ENCODE data around the gene TLCD4. TPM values are rescaled to one million over a fixed set of nuclear protein-coding genes. Genes with fewer than 3 reads are reported as not detected.
A peak's percentile ranks its signal among the peaks of the same experiment; 100 is the strongest.

Gene TLCD4
- total and polyA plus RNA-seq, 2 of the 13 experiments (the other 11 are each of a cell fraction or from before 2014, with no cell fraction given) = 4.7 to 14.5 TPM

DNA sequence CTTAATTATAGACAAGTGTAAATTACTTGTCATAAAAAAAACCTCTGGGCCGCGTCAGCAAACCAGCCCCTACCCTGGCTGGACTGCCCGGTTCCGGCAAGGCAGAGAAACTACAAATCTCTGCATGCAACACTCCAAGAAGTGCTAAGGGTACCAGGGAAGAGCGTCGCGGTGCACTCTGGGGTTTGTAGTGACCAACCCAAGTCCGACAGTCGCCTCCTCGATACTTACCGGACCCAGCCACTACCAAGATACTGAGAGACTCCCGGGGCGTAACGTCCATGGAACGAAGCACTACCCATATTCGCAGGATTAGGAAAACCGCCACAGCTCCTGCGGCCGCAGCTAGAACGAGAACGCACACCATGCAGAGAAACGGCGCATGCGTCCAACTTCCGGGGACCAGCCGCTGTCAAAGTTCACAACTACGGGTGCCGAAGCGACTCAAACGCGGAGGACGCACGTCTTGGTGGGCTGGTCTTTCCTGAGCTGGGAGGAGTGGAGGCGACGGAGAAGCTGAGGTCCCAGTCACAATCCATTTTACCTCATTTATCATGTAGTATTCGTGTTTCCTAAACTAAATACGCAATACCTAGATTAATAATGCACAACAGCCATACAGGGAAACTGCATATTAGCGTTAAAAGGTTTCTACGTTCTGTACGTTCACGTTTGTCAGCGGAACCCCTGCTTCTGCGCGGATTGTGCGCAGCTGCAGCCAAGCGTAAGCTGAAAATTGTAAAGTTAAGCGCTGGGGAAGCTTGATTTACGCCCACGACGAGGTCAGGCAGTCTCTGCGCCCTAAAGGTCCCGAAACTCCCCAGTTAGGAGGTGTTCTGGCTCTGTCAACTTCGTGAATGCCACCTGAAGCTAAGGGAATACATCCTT is 44.4 kb upstream of the TLCD4 start, which contains the start of gene ALG14 (continued):
- TF ChIP-seq ZNF142 (CRISPR knock-in tag; IDR thresholded peaks at IDR 0.05) (no peak), PHF5A (CRISPR knock-in tag; IDR thresholded peaks at IDR 0.05; ENCODE audit: low read depth, unreplicated experiment) (no peak), DPF2 (CRISPR knock-in tag; IDR thresholded peaks at IDR 0.05; ENCODE audit: borderline replicate concordance, low read depth) (no peak), ZNF468 (CRISPR knock-in tag; IDR thresholded peaks at IDR 0.05) (no peak), HBP1 (CRISPR knock-in tag; IDR thresholded peaks at IDR 0.05; ENCODE audit: low read depth) (peak; percentile 44; the same call in 1 of the 2 replicates), ZBTB49 (CRISPR knock-in tag; IDR thresholded peaks at IDR 0.05; ENCODE audit: borderline replicate concordance) (no peak), ZNF891 (CRISPR knock-in tag; IDR thresholded peaks at IDR 0.05) (peak; percentile 78), ZNF382 (CRISPR knock-in tag; IDR thresholded peaks at IDR 0.05; ENCODE audit: borderline replicate concordance) (no peak), ZSCAN25 (CRISPR knock-in tag; IDR thresholded peaks at IDR 0.05) (no peak), HOXD1 (CRISPR knock-in tag; IDR thresholded peaks at IDR 0.05) (peak; percentile 44; the same call in 1 of the 2 replicates), ZFP36 (IDR thresholded peaks at IDR 0.05; ENCODE audit: borderline replicate concordance, low read depth, low read length, partially characterized antibody) (no peak)
- TF ChIP-seq, protein P1, sequence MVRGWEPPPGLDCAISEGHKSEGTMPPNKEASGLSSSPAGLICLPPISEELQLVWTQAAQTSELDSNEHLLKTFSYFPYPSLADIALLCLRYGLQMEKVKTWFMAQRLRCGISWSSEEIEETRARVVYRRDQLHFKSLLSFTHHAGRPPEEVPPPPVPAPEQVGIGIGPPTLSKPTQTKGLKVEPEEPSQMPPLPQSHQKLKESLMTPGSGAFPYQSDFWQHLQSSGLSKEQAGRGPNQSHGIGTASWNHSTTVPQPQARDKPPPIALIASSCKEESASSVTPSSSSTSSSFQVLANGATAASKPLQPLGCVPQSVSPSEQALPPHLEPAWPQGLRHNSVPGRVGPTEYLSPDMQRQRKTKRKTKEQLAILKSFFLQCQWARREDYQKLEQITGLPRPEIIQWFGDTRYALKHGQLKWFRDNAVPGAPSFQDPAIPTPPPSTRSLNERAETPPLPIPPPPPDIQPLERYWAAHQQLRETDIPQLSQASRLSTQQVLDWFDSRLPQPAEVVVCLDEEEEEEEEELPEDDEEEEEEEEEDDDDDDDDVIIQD (CRISPR knock-in tag; IDR thresholded peaks at IDR 0.05; ENCODE audit: low read depth) = no peak
